IMR-90 (cell line): Measurements from ENCODE around the gene C3orf49. TPM values are rescaled to one million over a fixed set of nuclear protein-coding genes. Genes with fewer than 3 reads are reported as not detected.

Experiments
- ATAC-seq: fragments of 200-7000 bp; cut with Tn5 transposase; 2 replicates; pipeline ENCODE4 v1.9.1; 2020; ENCODE audit warnings: low read depth, mild to moderate bottlenecking, moderate library complexity
- BruUV-seq: library from RNA; stranded (reverse); fragments of 400-500 nt; replicated peaks from 2 replicates; lab custom pipeline; 2021; lab: Mats Ljungman, UMichigan
- CTCF ChIA-PET: fragments of 300-600 bp; formaldehyde crosslinking; extraction: SDS; loops from one replicate; lab custom pipeline; 2021; ENCODE audit warnings: antibody characterized with exemption; lab: Yijun Ruan, JAX
- POLR2A ChIA-PET: fragments of 300-600 bp; sonication (Branson Sonifier 250); formaldehyde crosslinking; loops from one replicate; lab custom pipeline; 2022; ENCODE audit warnings: antibody characterized with exemption; ENCODE audit not compliant: unreplicated experiment; lab: Charles Lee
- DNase-seq: peaks from one replicate; pipeline ENCODE4 v3.0.0; 2013
- H2AFZ ChIP-seq: replicated peaks from 2 replicates; pipeline ENCODE3; 2013; ENCODE audit warnings: low read length, mild to moderate bottlenecking; ENCODE audit not compliant: poor library complexity
- H2AK5ac ChIP-seq: 2 replicates; pipeline ENCODE4 v1.6.1; 2013; ENCODE audit warnings: low read depth, low read length, inconsistent platforms
- H2AK9ac ChIP-seq: replicated peaks from 2 replicates; pipeline ENCODE3; 2013; ENCODE audit warnings: mild to moderate bottlenecking, low read depth, low read length, moderate library complexity; ENCODE audit not compliant: poor library complexity
- H2BK120ac ChIP-seq: 2 replicates; pipeline ENCODE4 v1.6.1; 2013; ENCODE audit warnings: low read depth, low read length, inconsistent platforms
- H2BK15ac ChIP-seq: 3 replicates; pipeline ENCODE4 v1.6.1; 2013; ENCODE audit warnings: low read depth, low read length, inconsistent platforms
- H2BK20ac ChIP-seq: 2 replicates; pipeline ENCODE4 v1.6.1; 2013; ENCODE audit warnings: low read depth, mild to moderate bottlenecking, inconsistent platforms, low read length, moderate library complexity
- H2BK5ac ChIP-seq: 2 replicates; pipeline ENCODE4 v1.6.1; 2013; ENCODE audit warnings: mild to moderate bottlenecking, low read depth, low read length, inconsistent platforms; ENCODE audit not compliant: poor library complexity, severe bottlenecking
- H3K14ac ChIP-seq: replicated peaks from 2 replicates; pipeline ENCODE4 v1.6.1; 2013; ENCODE audit warnings: low read depth, low read length, inconsistent platforms
- H3K18ac ChIP-seq: 2 replicates; pipeline ENCODE4 v1.6.1; 2013; ENCODE audit warnings: low read depth, low read length, control low read depth
- H3K23ac ChIP-seq: 2 replicates; pipeline ENCODE4 v1.6.1; 2013; ENCODE audit warnings: low read depth, low read length, inconsistent platforms
- H3K27ac ChIP-seq: 2 replicates; pipeline ENCODE4 v1.5.1; 2013; ENCODE audit warnings: mild to moderate bottlenecking, control low read depth, low read length; ENCODE audit not compliant: insufficient read depth
- H3K27me3 ChIP-seq: 2 replicates; pipeline ENCODE4 v1.6.1; 2013; ENCODE audit warnings: low read length; ENCODE audit not compliant: control insufficient read depth, insufficient read depth
- H3K36me3 ChIP-seq: 2 replicates; pipeline ENCODE4 v1.6.1; 2013; ENCODE audit warnings: low read length, mixed read lengths; ENCODE audit not compliant: control insufficient read depth, insufficient read depth
- H3K4ac ChIP-seq: 2 replicates; pipeline ENCODE4 v1.6.1; 2013; ENCODE audit warnings: low read depth, low read length, inconsistent platforms
- H3K4me1 ChIP-seq: 2 replicates; pipeline ENCODE4 v1.6.1; 2013; ENCODE audit warnings: low read length, mixed read lengths; ENCODE audit not compliant: control insufficient read depth, insufficient read depth
- H3K4me2 ChIP-seq: 2 replicates; pipeline ENCODE4 v1.6.1; 2013; ENCODE audit warnings: low read depth, mild to moderate bottlenecking, control low read depth, low read length, moderate library complexity
- H3K4me3 ChIP-seq: 2 replicates; pipeline ENCODE4 v1.5.1; 2013; ENCODE audit warnings: low read depth, mild to moderate bottlenecking, control low read depth, low read length, moderate library complexity; ENCODE audit not compliant: insufficient read depth
- H3K56ac ChIP-seq: 2 replicates; pipeline ENCODE4 v1.6.1; 2013; ENCODE audit warnings: low read length, inconsistent platforms; ENCODE audit not compliant: insufficient read depth; ENCODE audit errors: extremely low read depth
- H3K79me1 ChIP-seq, 2 experiments: 2 replicates each; pipeline ENCODE4 v1.6.1; 2013; ENCODE audit warnings: low read length in 2 of 2, inconsistent platforms in 1 of 2, low read depth in 1 of 2
- H3K9ac ChIP-seq: 2 replicates; pipeline ENCODE4 v1.6.1; 2013; ENCODE audit warnings: low read depth, low read length, control low read depth
- H3K9me1 ChIP-seq: 2 replicates; pipeline ENCODE4 v1.6.1; 2013; ENCODE audit warnings: low read length, inconsistent platforms; ENCODE audit not compliant: insufficient read depth
- H3K9me3 ChIP-seq: 2 replicates; pipeline ENCODE4 v1.6.1; 2013; ENCODE audit warnings: low read length; ENCODE audit not compliant: control insufficient read depth, insufficient read depth
- H4K20me1 ChIP-seq: 2 replicates; pipeline ENCODE4 v1.6.1; 2013; ENCODE audit warnings: low read length, inconsistent platforms; ENCODE audit not compliant: insufficient read depth
- H4K5ac ChIP-seq: 2 replicates; pipeline ENCODE4 v1.6.1; 2013; ENCODE audit warnings: mild to moderate bottlenecking, low read depth, low read length, control low read depth
- H4K8ac ChIP-seq, 2 experiments: 2 replicates each; pipeline ENCODE4 v1.6.1; 2013; ENCODE audit warnings: low read depth in 2 of 2, low read length in 2 of 2, control low read depth in 1 of 2, inconsistent platforms in 1 of 2
- H4K91ac ChIP-seq: 2 replicates; pipeline ENCODE4 v1.6.1; 2013; ENCODE audit warnings: low read depth, low read length, inconsistent platforms; ENCODE audit not compliant: insufficient read depth
- BHLHE40 ChIP-seq: fragments of 150-350 bp; IDR thresholded peaks from 2 replicates; pipeline ENCODE4 v1.6.1; 2016; ENCODE audit warnings: mild to moderate bottlenecking, low read depth, low read length
- CEBPB ChIP-seq: IDR thresholded peaks from 2 replicates; pipeline ENCODE4 v1.6.1; 2012; ENCODE audit warnings: low read depth, low read length, improper control_type of control experiment
- CHD1 ChIP-seq: IDR thresholded peaks from 2 replicates; pipeline ENCODE4 v1.6.1; 2012; ENCODE audit warnings: low read depth, low read length, improper control_type of control experiment
- CTCF ChIP-seq: conservative IDR thresholded peaks from 2 replicates; pipeline ENCODE4 v1.5.1; 2012; ENCODE audit warnings: mild to moderate bottlenecking, low read depth, low read length, improper control_type of control experiment
- ELK1 ChIP-seq: fragments of 150-350 bp; IDR thresholded peaks from 2 replicates; pipeline ENCODE4 v1.6.1; 2016; ENCODE audit warnings: low read depth, mild to moderate bottlenecking, low read length, moderate library complexity, borderline replicate concordance
- MAFK ChIP-seq: IDR thresholded peaks from 2 replicates; pipeline ENCODE4 v1.6.1; 2012; ENCODE audit warnings: low read depth, low read length, improper control_type of control experiment
- MAZ ChIP-seq: IDR thresholded peaks from 2 replicates; pipeline ENCODE4 v1.6.1; 2012; ENCODE audit warnings: low read depth, mild to moderate bottlenecking, low read length, improper control_type of control experiment, moderate library complexity, borderline replicate concordance
- MXI1 ChIP-seq: IDR thresholded peaks from 2 replicates; pipeline ENCODE4 v1.6.1; 2012; ENCODE audit warnings: low read depth, mild to moderate bottlenecking, low read length, moderate library complexity, borderline replicate concordance
- NFE2L2 ChIP-seq: fragments of 150-350 bp; IDR thresholded peaks from 2 replicates; pipeline ENCODE4 v1.6.1; 2016; ENCODE audit warnings: low read depth, mild to moderate bottlenecking, low read length
- POLR2A ChIP-seq: IDR thresholded peaks from 2 replicates; pipeline ENCODE4 v1.6.1; 2012; ENCODE audit warnings: mild to moderate bottlenecking, low read depth, low read length
- RAD21 ChIP-seq: IDR thresholded peaks from 2 replicates; pipeline ENCODE4 v1.6.1; 2012; ENCODE audit warnings: low read length, improper control_type of control experiment
- RFX5 ChIP-seq: IDR thresholded peaks from 2 replicates; pipeline ENCODE4 v1.8.0; 2012; ENCODE audit warnings: low read depth, mild to moderate bottlenecking, low read length, moderate library complexity
- USF2 ChIP-seq: fragments of 150-350 bp; IDR thresholded peaks from 2 replicates; pipeline ENCODE4 v1.6.1; 2017; ENCODE audit warnings: mild to moderate bottlenecking, antibody characterized with exemption, low read length, low read depth
- WGBS, 2 experiments: methylation state at CpG; one replicate each; pipeline versions ENCODE4 v1.1.5 to v1.1.7; 2013; ENCODE audit warnings: missing lambda C conversion rate in 2 of 2; ENCODE audit not compliant: insufficient read length in 1 of 2; ENCODE audit errors: extremely low coverage in 2 of 2; 5-methylcytosine and 5-hydroxymethylcytosine counted together
- dilution Hi-C: fragments of 300-500 bp; cut with HindIII; formaldehyde crosslinking; loops from one replicate; pipeline ENCODE4 v1.14.3; 2018; ENCODE audit warnings: low sequenced_read_pairs; ENCODE audit not compliant: unreplicated experiment
- in situ Hi-C: fragments of 300-500 bp; cut with MboI; formaldehyde crosslinking; loops from 3 replicates; pipeline ENCODE4 v1.14.3; 2019; ENCODE audit warnings: low sequenced_read_pairs, inconsistent platforms, mixed read lengths
- intact Hi-C: fragments of 100-400 bp; cut with micrococcal nuclease; formaldehyde crosslinking; loops from 2 replicates; pipeline ENCODE4 v1.10.0; 2022
- polyA plus RNA-seq, 3 experiments: library from polyadenylated mRNA; depleted of rRNA; stranded (reverse); fragments of >200 nt; gene quantifications; 2 replicates each; pipeline ENCODE4 v1.2.3, GENCODE V29; 2012; ENCODE audit warnings: low replicate concordance in 1 of 3
- total RNA-seq: library from RNA; depleted of rRNA; stranded (reverse); fragments of >200 nt; gene quantifications from 2 replicates; pipeline ENCODE4 v1.2.3, GENCODE V29; 2012

C3orf49 gene
- total and polyA plus RNA-seq, 2 of the 4 experiments (the other 2 are of a cell fraction), result not detected

GRCh38 chr3:63895422-63896189 is 76.5 kb downstream of the C3orf49 start:
- dilution Hi-C loops (no loop called here), in situ Hi-C loops (no loop called here), intact Hi-C loops (no loop called here)
- H3K56ac ChIP-seq, result no peak overlapping the region
- peak overlapping the region; percentile 55; the same call in 1 of the 2 replicates for H3K14ac ChIP-seq
- H4K8ac ChIP-seq, result no peak overlapping the region
- no peak overlapping the region for H2AFZ ChIP-seq
- ATAC-seq (no peak; the same call in 1 of the 2 replicates), DNase-seq (no peak)
- H3K9ac ChIP-seq, result no peak overlapping the region
- WGBS, 2 experiments, result no CpG with 5 or more reads among the region's 5 CpGs
- H2BK20ac ChIP-seq, result no peak overlapping the region
- peaks cover 3% of the 10 kb centered on the region for H3K4me1 ChIP-seq
- H3K27ac ChIP-seq, result no peak overlapping the region
- BruUV-seq, result no TSS peak
- peaks cover 14% of the 10 kb centered on the region; the same call in 1 of the 2 replicates for H4K20me1 ChIP-seq
- no peak for TF ChIP-seq CHD1
- no peak for TF ChIP-seq RAD21
- TF ChIP-seq CTCF, result no peak
- no peak for TF ChIP-seq MAZ
- no peak for TF ChIP-seq POLR2A
- no peak for TF ChIP-seq NFE2L2
- TF ChIP-seq ELK1, result no peak
- TF ChIP-seq CEBPB, result no peak
- no peak for TF ChIP-seq BHLHE40
- no peak for TF ChIP-seq MAFK
- TF ChIP-seq USF2, result no peak
- no peak for TF ChIP-seq MXI1
- TF ChIP-seq RFX5, result no peak
- H3K4me3 ChIP-seq, result no peak overlapping the region
- 0 out of 2 replicates have a peak overlapping the region, but pooled peaks have one; percentile 31 for H3K23ac ChIP-seq
- H3K36me3 ChIP-seq, result peaks cover 12% of the 10 kb centered on the region
- H3K4ac ChIP-seq, result no peak overlapping the region
- H3K79me1 ChIP-seq, result peaks cover 25 to 59% of the 10 kb centered on the region in 2 experiments
- H3K18ac ChIP-seq, result no peak overlapping the region
- ChIA-PET CTCF (interaction anchor here (0.7 kb wide), 1 partner anchor 451 kb away, joined by 3 read pairs; no protein-coding TSS in a partner anchor), POLR2A (no interaction called here)
- H2AK9ac ChIP-seq, result no peak overlapping the region
- no peak overlapping the region for H2BK120ac ChIP-seq
- H4K5ac ChIP-seq, result no peak overlapping the region
- H4K91ac ChIP-seq, result no peak overlapping the region
- no peak overlapping the region for H3K4me2 ChIP-seq
- H3K9me1 ChIP-seq, result peaks cover 3% of the 10 kb centered on the region; the same call in 1 of the 2 replicates
- no peaks in the 10 kb centered on the region for H3K9me3 ChIP-seq
- no peak overlapping the region for H2BK15ac ChIP-seq
- no peak overlapping the region for H2AK5ac ChIP-seq
- H2BK5ac ChIP-seq, result no peak overlapping the region
- H3K27me3 ChIP-seq, result no peaks in the 10 kb centered on the region
